HCT116 (cell line): ENCODE measurements around the gene AMOTL1. TPM values are rescaled to one million over a fixed set of nuclear protein-coding genes. Genes with fewer than 3 reads are reported as not detected.

Source experiments
- ATAC-seq: fragments of 200-7000 bp; cut with Tn5 transposase; 2 replicates; pipeline ENCODE4 v1.9.1; 2020; ENCODE audit warnings: mild to moderate bottlenecking, moderate library complexity
- BruUV-seq: library from RNA; stranded (reverse); fragments of 400-500 nt; replicated peaks from 2 replicates; lab custom pipeline; 2021; lab: Mats Ljungman, UMichigan
- CTCF ChIA-PET: fragments of 300-600 bp; sonication (Branson Sonifier 250); formaldehyde crosslinking; loops from one replicate; lab custom pipeline; 2021; ENCODE audit warnings: antibody characterized with exemption; lab: Charles Lee
- POLR2A ChIA-PET: fragments of 300-600, 350-600 bp; sonication (Branson Sonifier 250); formaldehyde crosslinking; loops from one replicate; lab custom pipeline; 2021; ENCODE audit warnings: antibody characterized with exemption; lab: Charles Lee
- RAD21 ChIA-PET, 2 experiments: fragments of 300-600 bp; sonication (Branson Sonifier 250); formaldehyde crosslinking; loops; one replicate each; lab custom pipeline; 2023; ENCODE audit warnings: low total read pairs in 2 of 2; ENCODE audit not compliant: uncharacterized antibody in 2 of 2, unreplicated experiment in 2 of 2, low non-redundant PET in 1 of 2; lab: Charles Lee
- DNase-seq: peaks from one replicate; pipeline ENCODE4 v3.0.0-alpha.2; 2010; ENCODE audit warnings: low read depth, low spot score
- H2AFZ ChIP-seq: fragments of 200-600 bp; shearing (Covaris generic), sonication (generic); 2 replicates; pipeline ENCODE4 v1.6.1; 2017; ENCODE audit warnings: low read depth, mixed run types, mixed read lengths, antibody characterized with exemption, low read length; ENCODE audit not compliant: poor library complexity, severe bottlenecking
- H3K27ac ChIP-seq: 2 replicates; pipeline ENCODE4 v1.5.1; 2012; ENCODE audit warnings: low read depth, low read length
- H3K27me3 ChIP-seq: fragments of 200-600 bp; sonication (generic); 2 replicates; pipeline ENCODE4 v1.6.1; 2016; ENCODE audit warnings: mixed run types, low read length, mixed read lengths; ENCODE audit not compliant: insufficient read depth
- H3K36me3 ChIP-seq, 2 experiments: fragments of 200-500 bp in 1 of 2; fragments of 200-600 bp in 1 of 2; sonication (Bioruptor generic) in 1 of 2; sonication (generic) in 1 of 2; 2 replicates each; pipeline versions ENCODE4 v1.5.1 to v1.6.1; 2014 to 2016; ENCODE audit warnings: low read length in 2 of 2, inconsistent platforms in 1 of 2, mixed read lengths in 1 of 2, mixed run types in 1 of 2; ENCODE audit not compliant: insufficient read depth in 2 of 2, control insufficient read depth in 1 of 2
- H3K4me1 ChIP-seq, 2 experiments: fragments of 200-600 bp in 1 of 2; sonication (generic) in 1 of 2; 2 replicates each; pipeline versions ENCODE4 v1.5.1 to v1.6.1; 2012 to 2017; ENCODE audit warnings: low read length in 2 of 2, inconsistent platforms in 1 of 2, mild to moderate bottlenecking in 1 of 2, mixed read lengths in 1 of 2, mixed run types in 1 of 2, moderate library complexity in 1 of 2; ENCODE audit not compliant: insufficient read depth in 2 of 2, control insufficient read depth in 1 of 2
- H3K4me2 ChIP-seq: fragments of 200-600 bp; sonication (generic); 2 replicates; pipeline ENCODE4 v1.6.1; 2017; ENCODE audit warnings: mixed run types, low read length, mixed read lengths
- H3K4me3 ChIP-seq, 2 experiments: fragments of 200-600 bp in 1 of 2; sonication (generic) in 1 of 2; replicated peaks in 1 of 2; 2 replicates each; pipeline ENCODE4 v1.5.1; 2011 to 2016; ENCODE audit warnings: low read length in 2 of 2, control low read depth in 1 of 2, low read depth in 1 of 2, mild to moderate bottlenecking in 1 of 2, mixed read lengths in 1 of 2, mixed run types in 1 of 2
- H3K79me2 ChIP-seq: fragments of 200-600 bp; sonication (generic); 2 replicates; pipeline ENCODE4 v1.6.1; 2017; ENCODE audit warnings: mild to moderate bottlenecking, mixed run types, low read length, moderate library complexity, mixed read lengths; ENCODE audit not compliant: insufficient read depth
- H3K9ac ChIP-seq: fragments of 200-600 bp; sonication (generic); 2 replicates; pipeline ENCODE4 v1.6.1; 2016; ENCODE audit warnings: low read length, mixed read lengths
- H3K9me2 ChIP-seq: fragments of 200-600 bp; sonication (generic), shearing (Covaris generic); 2 replicates; pipeline ENCODE4 v1.6.1; 2017; ENCODE audit warnings: mixed run types, mild to moderate bottlenecking, moderate library complexity; ENCODE audit not compliant: insufficient read depth
- H3K9me3 ChIP-seq, 2 experiments: fragments of 200-500 bp in 1 of 2; fragments of 200-600 bp in 1 of 2; sonication (Bioruptor generic) in 1 of 2; sonication (generic) in 1 of 2; 2 replicates each; pipeline ENCODE4 v1.6.1; 2014 to 2017; ENCODE audit warnings: low read length in 2 of 2, mixed read lengths in 2 of 2, inconsistent platforms in 1 of 2, low read depth in 1 of 2, mild to moderate bottlenecking in 1 of 2, mixed run types in 1 of 2, moderate library complexity in 1 of 2; ENCODE audit not compliant: control insufficient read depth in 1 of 2, insufficient read depth in 1 of 2
- H4K20me1 ChIP-seq: fragments of 200-600 bp; sonication (generic), shearing (Covaris generic); 2 replicates; pipeline ENCODE4 v1.6.1; 2017; ENCODE audit warnings: mixed run types, mild to moderate bottlenecking, moderate library complexity; ENCODE audit not compliant: insufficient read depth
- CEBPB ChIP-seq: IDR thresholded peaks from 2 replicates; pipeline ENCODE4 v1.6.1; 2012; ENCODE audit warnings: low read depth
- EGR1 ChIP-seq: IDR thresholded peaks from 2 replicates; pipeline ENCODE4 v1.6.1; 2012; ENCODE audit warnings: low read depth
- ELF1 ChIP-seq: IDR thresholded peaks from 2 replicates; pipeline ENCODE4 v1.6.1; 2012; ENCODE audit warnings: low read depth, borderline replicate concordance
- EZH2 ChIP-seq: fragments of 200-600 bp; sonication (generic); IDR thresholded peaks from 2 replicates; pipeline ENCODE4 v1.6.1; 2017; ENCODE audit warnings: antibody characterized with exemption, mixed run types
- FOSL1 ChIP-seq: IDR thresholded peaks from 2 replicates; pipeline ENCODE4 v1.6.1; 2012; ENCODE audit warnings: low read depth
- POLR2A ChIP-seq: IDR thresholded peaks from 2 replicates; pipeline ENCODE4 v1.7.0; 2011; ENCODE audit warnings: borderline replicate concordance; ENCODE audit not compliant: insufficient read depth, insufficient read length; ENCODE audit errors: extremely low read depth
- POLR2AphosphoS5 ChIP-seq: IDR thresholded peaks from 2 replicates; pipeline ENCODE4 v1.6.1; 2011; ENCODE audit warnings: mild to moderate bottlenecking, low read depth, low read length, moderate library complexity
- RAD21 ChIP-seq: IDR thresholded peaks from 2 replicates; pipeline ENCODE4 v1.6.1; 2012; ENCODE audit warnings: low read depth, mild to moderate bottlenecking
- SIN3A ChIP-seq: IDR thresholded peaks from 2 replicates; pipeline ENCODE4 v1.6.1; 2012; ENCODE audit warnings: low read depth
- SRF ChIP-seq: IDR thresholded peaks from 2 replicates; pipeline ENCODE4 v1.6.1; 2012; ENCODE audit warnings: low read depth
- YY1 ChIP-seq: IDR thresholded peaks from 2 replicates; pipeline ENCODE4 v1.6.1; 2011; ENCODE audit warnings: low read length, low read depth, moderate library complexity, mild to moderate bottlenecking; ENCODE audit not compliant: insufficient replicate concordance; ENCODE audit errors: extremely low read depth
- ZFX ChIP-seq: fragments of 450-650 bp; IDR thresholded peaks from 2 replicates; pipeline ENCODE4 v1.6.1; 2017
- intact Hi-C: fragments of 100-400 bp; cut with micrococcal nuclease; formaldehyde crosslinking; loops from 2 replicates; pipeline ENCODE4 v1.10.0; 2022
- total RNA-seq: library from RNA; stranded (reverse); gene quantifications from one replicate; pipeline ENCODE4 v1.2.1, GENCODE V29; 2021; ENCODE audit not compliant: unreplicated experiment
- TF ChIP-seq, protein P1 (sequence below), 3 experiments: fragments of 200-600 bp in 1 of 3; sonication (generic) in 1 of 3; IDR thresholded peaks in 2 of 3; conservative IDR thresholded peaks in 1 of 3; 2 replicates each; pipeline ENCODE4 v1.5.1; 2012 to 2017; ENCODE audit warnings: low read depth in 2 of 3, low read length in 2 of 3, antibody characterized with exemption in 1 of 3, borderline replicate concordance in 1 of 3, control low read depth in 1 of 3, mild to moderate bottlenecking in 1 of 3, mixed read lengths in 1 of 3, mixed run types in 1 of 3, moderate library complexity in 1 of 3; ENCODE audit not compliant: insufficient read depth in 1 of 3
- TF ChIP-seq, protein P2 (sequence below): IDR thresholded peaks from 2 replicates; pipeline ENCODE4 v1.6.1; 2012
- TF ChIP-seq, protein P3 (sequence below): IDR thresholded peaks from 2 replicates; pipeline ENCODE4 v1.6.1; 2011; ENCODE audit warnings: mild to moderate bottlenecking, low read length, moderate library complexity; ENCODE audit not compliant: insufficient replicate concordance; ENCODE audit errors: extremely low read depth

The AMOTL1 gene
- total RNA-seq, 1 experiment from 2014 or later: 27.6 TPM

DNA sequence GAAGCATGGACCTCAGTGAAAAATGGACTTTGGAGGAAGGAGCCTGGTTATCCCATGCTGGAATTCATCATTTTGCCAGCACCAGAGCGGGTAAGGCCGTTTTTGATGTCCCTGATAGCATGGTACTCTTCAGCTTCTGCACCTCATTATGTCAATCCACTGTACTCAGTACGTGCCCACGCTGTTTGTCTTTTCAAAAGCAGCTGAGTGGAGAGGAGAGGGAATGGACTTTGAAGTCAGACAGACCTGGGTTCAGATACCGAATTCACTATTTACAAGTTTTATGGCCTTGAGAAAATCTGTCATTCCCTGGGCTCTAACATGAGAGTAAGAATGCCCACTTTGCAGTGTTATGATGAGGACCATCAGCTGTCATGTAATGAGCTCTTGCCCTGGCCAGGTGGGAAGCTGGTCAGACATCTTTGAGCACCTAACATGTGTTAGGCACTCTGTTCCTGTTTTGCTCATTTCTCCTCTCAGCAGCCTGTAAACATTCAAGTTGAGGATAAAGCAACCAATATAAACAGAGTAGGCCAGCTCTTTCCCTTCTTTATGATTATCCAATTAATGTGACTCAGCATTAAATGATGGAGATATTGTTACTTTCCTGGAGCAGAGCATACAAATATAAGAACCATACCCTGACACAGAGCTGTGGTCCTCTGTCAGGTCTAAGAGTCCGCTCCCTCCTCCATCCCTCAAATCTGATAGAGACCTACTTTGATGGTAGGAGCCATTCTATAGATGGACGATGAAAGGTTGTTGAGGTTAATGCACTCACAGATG lies 39.0 kb upstream of the AMOTL1 start:
- Histone ChIP-seq H3K4me1 (peaks cover 19 to 27% of the 10 kb centered on the region in 2 experiments), H3K36me3 (no peaks in the 10 kb centered on the region), H3K79me2 (no peaks in the 10 kb centered on the region), H4K20me1 (no peaks in the 10 kb centered on the region), H3K9ac (no peak overlapping the region), H3K9me3 (no peaks in the 10 kb centered on the region), H3K9me2 (no peaks in the 10 kb centered on the region)
- BruUV-seq: no TSS peak
- DNase-seq (no peak), ATAC-seq (no peak)
- intact Hi-C loops: no loop called here
- CTCF ChIA-PET: no interaction called here
- RAD21 ChIA-PET: no interaction called here
- TF ChIP-seq EZH2 (no peak), POLR2AphosphoS5 (no peak), YY1 (no peak), ELF1 (no peak), SRF (no peak), CEBPB (no peak), POLR2A (no peak), SIN3A (no peak), EGR1 (no peak), FOSL1 (no peak), ZFX (no peak), RAD21 (no peak)
- TF ChIP-seq, protein P1, sequence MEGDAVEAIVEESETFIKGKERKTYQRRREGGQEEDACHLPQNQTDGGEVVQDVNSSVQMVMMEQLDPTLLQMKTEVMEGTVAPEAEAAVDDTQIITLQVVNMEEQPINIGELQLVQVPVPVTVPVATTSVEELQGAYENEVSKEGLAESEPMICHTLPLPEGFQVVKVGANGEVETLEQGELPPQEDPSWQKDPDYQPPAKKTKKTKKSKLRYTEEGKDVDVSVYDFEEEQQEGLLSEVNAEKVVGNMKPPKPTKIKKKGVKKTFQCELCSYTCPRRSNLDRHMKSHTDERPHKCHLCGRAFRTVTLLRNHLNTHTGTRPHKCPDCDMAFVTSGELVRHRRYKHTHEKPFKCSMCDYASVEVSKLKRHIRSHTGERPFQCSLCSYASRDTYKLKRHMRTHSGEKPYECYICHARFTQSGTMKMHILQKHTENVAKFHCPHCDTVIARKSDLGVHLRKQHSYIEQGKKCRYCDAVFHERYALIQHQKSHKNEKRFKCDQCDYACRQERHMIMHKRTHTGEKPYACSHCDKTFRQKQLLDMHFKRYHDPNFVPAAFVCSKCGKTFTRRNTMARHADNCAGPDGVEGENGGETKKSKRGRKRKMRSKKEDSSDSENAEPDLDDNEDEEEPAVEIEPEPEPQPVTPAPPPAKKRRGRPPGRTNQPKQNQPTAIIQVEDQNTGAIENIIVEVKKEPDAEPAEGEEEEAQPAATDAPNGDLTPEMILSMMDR (IDR thresholded peaks at IDR 0.05 in 2 of 3, conservative IDR thresholded peaks at IDR 0.05 in 1 of 3; ENCODE audit: borderline replicate concordance in 1 of 3, insufficient read depth in 1 of 3, low read depth in 2 of 3, low read length in 2 of 3): no peak
- TF ChIP-seq, protein P2, sequence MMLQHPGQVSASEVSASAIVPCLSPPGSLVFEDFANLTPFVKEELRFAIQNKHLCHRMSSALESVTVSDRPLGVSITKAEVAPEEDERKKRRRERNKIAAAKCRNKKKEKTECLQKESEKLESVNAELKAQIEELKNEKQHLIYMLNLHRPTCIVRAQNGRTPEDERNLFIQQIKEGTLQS: no peak
- TF ChIP-seq, protein P3, sequence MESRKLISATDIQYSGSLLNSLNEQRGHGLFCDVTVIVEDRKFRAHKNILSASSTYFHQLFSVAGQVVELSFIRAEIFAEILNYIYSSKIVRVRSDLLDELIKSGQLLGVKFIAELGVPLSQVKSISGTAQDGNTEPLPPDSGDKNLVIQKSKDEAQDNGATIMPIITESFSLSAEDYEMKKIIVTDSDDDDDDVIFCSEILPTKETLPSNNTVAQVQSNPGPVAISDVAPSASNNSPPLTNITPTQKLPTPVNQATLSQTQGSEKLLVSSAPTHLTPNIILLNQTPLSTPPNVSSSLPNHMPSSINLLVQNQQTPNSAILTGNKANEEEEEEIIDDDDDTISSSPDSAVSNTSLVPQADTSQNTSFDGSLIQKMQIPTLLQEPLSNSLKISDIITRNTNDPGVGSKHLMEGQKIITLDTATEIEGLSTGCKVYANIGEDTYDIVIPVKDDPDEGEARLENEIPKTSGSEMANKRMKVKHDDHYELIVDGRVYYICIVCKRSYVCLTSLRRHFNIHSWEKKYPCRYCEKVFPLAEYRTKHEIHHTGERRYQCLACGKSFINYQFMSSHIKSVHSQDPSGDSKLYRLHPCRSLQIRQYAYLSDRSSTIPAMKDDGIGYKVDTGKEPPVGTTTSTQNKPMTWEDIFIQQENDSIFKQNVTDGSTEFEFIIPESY: no peak
- TF ChIP-seq, all 23 proteins: peak for 0
- POLR2A ChIA-PET: no interaction called here
- Histone ChIP-seq H3K27ac (no peak overlapping the region), H2AFZ (no peak overlapping the region), H3K4me3 (no peak overlapping the region), H3K27me3 (no peaks in the 10 kb centered on the region), H3K4me2 (no peak overlapping the region)
